SH-SY5Y (cell line): ENCODE results near the gene CFAP97D2.

Experiments
- GATA2 ChIP-seq: IDR thresholded peaks from 2 replicates; pipeline ENCODE4 v1.6.1; 2011; ENCODE audit warnings: mild to moderate bottlenecking, low read depth, low read length
- GATA3 ChIP-seq: IDR thresholded peaks from 2 replicates; pipeline ENCODE4 v1.6.1; 2011; ENCODE audit warnings: low read depth, mild to moderate bottlenecking, low read length, moderate library complexity

DNA sequence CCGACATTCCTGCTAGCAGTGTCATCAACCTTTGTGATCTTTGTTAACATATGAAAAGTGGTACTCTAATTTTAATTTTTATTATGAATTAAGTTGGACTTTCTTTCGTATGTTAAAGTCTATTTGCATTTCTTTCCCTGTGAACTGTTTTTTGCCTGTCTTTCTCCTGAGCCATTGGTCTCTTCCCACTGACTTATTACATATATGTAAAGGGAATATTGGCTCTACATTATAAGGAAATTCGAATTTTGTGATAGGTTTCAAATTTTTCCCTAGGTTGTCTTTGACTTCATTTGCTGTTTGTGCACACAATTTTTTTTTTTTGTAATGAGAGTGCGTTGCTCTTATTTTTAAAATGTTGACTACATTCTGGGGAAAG is 55.2 kb downstream of the CFAP97D2 start:
- TF ChIP-seq GATA2 (no peak), GATA3 (no peak)
